ENCODE results near the gene STAP2. TPM values are rescaled to one million over a fixed set of nuclear protein-coding genes. Genes with fewer than 3 reads are reported as not detected.

Gene STAP2, protein sequence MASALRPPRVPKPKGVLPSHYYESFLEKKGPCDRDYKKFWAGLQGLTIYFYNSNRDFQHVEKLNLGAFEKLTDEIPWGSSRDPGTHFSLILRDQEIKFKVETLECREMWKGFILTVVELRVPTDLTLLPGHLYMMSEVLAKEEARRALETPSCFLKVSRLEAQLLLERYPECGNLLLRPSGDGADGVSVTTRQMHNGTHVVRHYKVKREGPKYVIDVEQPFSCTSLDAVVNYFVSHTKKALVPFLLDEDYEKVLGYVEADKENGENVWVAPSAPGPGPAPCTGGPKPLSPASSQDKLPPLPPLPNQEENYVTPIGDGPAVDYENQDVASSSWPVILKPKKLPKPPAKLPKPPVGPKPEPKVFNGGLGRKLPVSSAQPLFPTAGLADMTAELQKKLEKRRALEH
- total RNA-seq (2014; rRNA removed) (71.1 and 72.6 TPM in 2 replicates), Bru-seq, nascent RNA (percentile 47 among the genes with signal in this experiment), BruChase-seq, experiment 1, labeled RNA remaining after a 6-hour chase (percentile 62 among the genes with signal in this experiment), BruChase-seq, experiment 2, labeled RNA remaining after a 2-hour chase (percentile 56 among the genes with signal in this experiment)
- long read RNA-seq, transcript STAP2-201 (13 exons, 1,426 nt), result major isoform, 26 of 61 reads
- long read RNA-seq, transcript STAP2-206 (13 exons, 1,508 nt), result minor isoform, 5 of 61 reads
- long read RNA-seq, partial matches to known transcripts, result 15 of 61 reads
- long read RNA-seq, other reads (novel, unspliced or antisense), result 15 of 61 reads

DNA sequence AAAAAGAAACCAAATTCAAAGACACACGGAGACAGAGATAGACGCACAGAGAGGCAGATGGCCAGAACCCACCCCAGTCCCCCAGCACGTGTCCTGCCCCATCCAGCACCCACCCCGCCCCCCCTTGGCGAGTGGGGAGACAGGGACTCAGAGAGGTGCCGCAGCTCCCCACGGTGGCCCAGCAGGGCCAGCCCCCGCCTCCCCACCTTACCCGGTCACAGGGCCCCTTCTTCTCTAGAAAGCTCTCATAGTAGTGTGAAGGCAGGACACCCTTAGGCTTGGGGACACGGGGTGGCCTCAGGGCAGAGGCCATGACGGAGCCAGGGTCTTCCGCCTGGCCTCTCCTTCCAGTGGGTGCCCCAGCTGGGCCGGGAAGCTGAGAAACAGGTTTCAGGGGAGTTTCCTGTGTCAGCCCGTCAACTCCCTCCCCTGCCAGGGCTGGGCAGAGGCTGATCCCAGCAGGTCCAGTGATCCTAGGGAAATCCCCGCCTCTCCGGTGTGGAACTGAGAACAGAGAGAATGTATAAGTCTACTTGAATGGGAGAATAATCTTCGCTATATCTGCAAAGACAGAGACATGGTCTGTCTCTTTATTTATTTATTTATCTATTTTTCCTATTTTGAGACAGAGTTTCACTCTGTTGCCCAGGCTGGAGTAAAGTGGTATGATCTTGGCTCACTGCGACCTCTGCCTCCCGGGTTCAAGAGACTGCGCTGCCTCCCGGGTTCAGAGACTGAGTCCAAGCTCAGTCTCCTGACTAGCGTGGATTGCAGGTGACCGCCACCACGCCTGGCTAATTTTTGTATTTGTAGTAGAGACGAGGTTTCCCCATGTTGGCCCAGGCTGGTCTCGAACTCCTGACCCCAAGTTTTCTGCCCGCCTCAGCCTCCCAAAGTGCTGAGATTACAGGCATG is at the start of gene STAP2:
Gene STAP2, minus strand, starts transcription at position 387 of the 915 bp plus-strand sequence. Its CDS starts 74 bp downstream, at position 313.
- DNase-seq, result peak; percentile 77
- POLR2A ChIA-PET (ENCODE audit: unreplicated experiment), result no interaction called here
- peaks cover 7% of the 10 kb centered on the region; the same call in 1 of the 2 replicates for H3K79me2 ChIP-seq (ENCODE audit: low read length)
- H3K36me3 ChIP-seq (ENCODE audit: low read depth, low read length), result no peaks in the 10 kb centered on the region
- no peaks in the 10 kb centered on the region for H3K4me1 ChIP-seq (ENCODE audit: insufficient read depth, low read length)
- peak within 1 kb of the TSS; percentile 90 for H2AFZ ChIP-seq (ENCODE audit: low read length)
- CTCF ChIA-PET, result no interaction called here
- H4K20me1 ChIP-seq (ENCODE audit: low read length), result no peaks in the 10 kb centered on the region
- no peaks in the 10 kb centered on the region for H3F3A ChIP-seq (ENCODE audit: low read length, unreplicated experiment)
- H3K9me3 ChIP-seq (ENCODE audit: low read length), result no peaks in the 10 kb centered on the region
- H3K4me3 ChIP-seq (ENCODE audit: low read length), result peak within 1 kb of the TSS; percentile 88
- peak; percentile 27 for ATAC-seq
- H3K4me2 ChIP-seq (ENCODE audit: low read length), result peak within 1 kb of the TSS; percentile 98
- peak within 1 kb of the TSS; percentile 71 for H3K9ac ChIP-seq (ENCODE audit: low read length)
- H3K9me2 ChIP-seq (replicated peaks; ENCODE audit: low read length), result no peaks in the 10 kb centered on the region
- H3K27ac ChIP-seq (ENCODE audit: low read length), result peak within 1 kb of the TSS; percentile 56
- intact Hi-C loops (cut with micrococcal nuclease), result no loop called here
- no peaks in the 10 kb centered on the region for H3K27me3 ChIP-seq (ENCODE audit: low read length)
- TF ChIP-seq, protein P1, sequence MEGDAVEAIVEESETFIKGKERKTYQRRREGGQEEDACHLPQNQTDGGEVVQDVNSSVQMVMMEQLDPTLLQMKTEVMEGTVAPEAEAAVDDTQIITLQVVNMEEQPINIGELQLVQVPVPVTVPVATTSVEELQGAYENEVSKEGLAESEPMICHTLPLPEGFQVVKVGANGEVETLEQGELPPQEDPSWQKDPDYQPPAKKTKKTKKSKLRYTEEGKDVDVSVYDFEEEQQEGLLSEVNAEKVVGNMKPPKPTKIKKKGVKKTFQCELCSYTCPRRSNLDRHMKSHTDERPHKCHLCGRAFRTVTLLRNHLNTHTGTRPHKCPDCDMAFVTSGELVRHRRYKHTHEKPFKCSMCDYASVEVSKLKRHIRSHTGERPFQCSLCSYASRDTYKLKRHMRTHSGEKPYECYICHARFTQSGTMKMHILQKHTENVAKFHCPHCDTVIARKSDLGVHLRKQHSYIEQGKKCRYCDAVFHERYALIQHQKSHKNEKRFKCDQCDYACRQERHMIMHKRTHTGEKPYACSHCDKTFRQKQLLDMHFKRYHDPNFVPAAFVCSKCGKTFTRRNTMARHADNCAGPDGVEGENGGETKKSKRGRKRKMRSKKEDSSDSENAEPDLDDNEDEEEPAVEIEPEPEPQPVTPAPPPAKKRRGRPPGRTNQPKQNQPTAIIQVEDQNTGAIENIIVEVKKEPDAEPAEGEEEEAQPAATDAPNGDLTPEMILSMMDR (conservative IDR thresholded peaks at IDR 0.05; ENCODE audit: low read depth, low read length), result no peak
- TF ChIP-seq EZH2 (IDR thresholded peaks at IDR 0.05; ENCODE audit: low read length, unreplicated experiment) (no peak), EZH2phosphoT487 (IDR thresholded peaks at IDR 0.05; ENCODE audit: borderline replicate concordance, low read length) (no peak)
- BruUV-seq (replicated peaks), result no TSS peak

DNA sequence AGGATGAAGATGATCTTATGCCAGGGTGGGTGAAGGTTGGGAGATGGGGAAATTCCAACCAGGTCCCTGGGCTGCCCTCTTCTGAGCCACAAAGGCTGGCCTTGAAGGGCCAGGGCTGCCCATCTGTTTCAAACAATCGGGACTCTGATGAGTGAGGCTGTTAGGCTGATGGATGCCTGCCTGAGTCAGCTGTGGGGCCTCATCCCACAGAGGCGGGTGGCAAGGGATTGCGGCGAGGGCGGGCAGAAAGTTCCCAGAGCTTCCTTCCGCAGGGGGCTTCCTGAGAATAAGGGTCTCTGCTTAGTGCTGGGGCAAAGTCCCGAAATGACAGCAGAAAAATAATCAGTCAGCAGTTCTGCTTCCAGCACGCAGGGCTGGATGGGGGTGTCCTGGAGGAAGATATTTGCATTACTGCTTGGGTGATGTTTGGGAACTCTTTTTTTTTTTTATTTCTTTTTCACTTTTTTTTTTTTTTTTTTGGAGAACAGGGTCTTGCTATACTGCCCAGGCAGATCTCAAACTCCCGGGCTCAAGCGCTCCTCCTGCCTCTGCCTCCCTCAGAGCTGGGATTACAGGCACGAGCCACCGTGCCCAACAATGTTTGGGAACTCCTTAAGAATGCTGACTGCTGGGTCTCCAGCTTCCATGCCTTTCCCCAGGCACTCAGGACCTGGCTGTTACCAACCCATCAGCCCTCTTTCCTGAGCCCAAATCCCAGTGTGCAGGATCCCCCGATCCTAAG is 47.6 kb upstream of the STAP2 start:
- peaks cover 6% of the 10 kb centered on the region; the same call in 1 of the 2 replicates for H4K20me1 ChIP-seq (ENCODE audit: low read length)
- H3F3A ChIP-seq (ENCODE audit: low read length, unreplicated experiment), result no peaks in the 10 kb centered on the region
- TF ChIP-seq, protein P1 (conservative IDR thresholded peaks at IDR 0.05; ENCODE audit: low read depth, low read length), result no peak
- TF ChIP-seq EZH2phosphoT487 (IDR thresholded peaks at IDR 0.05; ENCODE audit: borderline replicate concordance, low read length) (no peak), EZH2 (IDR thresholded peaks at IDR 0.05; ENCODE audit: low read length, unreplicated experiment) (no peak)
- ChIA-PET POLR2A (ENCODE audit: unreplicated experiment) (no interaction called here), CTCF (no interaction called here)
- no peaks in the 10 kb centered on the region for H3K9me2 ChIP-seq (replicated peaks; ENCODE audit: low read length)
- no peaks in the 10 kb centered on the region for H3K27me3 ChIP-seq (ENCODE audit: low read length)
- H3K9ac ChIP-seq (ENCODE audit: low read length), result no peak overlapping the region
- H3K4me2 ChIP-seq (ENCODE audit: low read length), result no peak overlapping the region
- no peaks in the 10 kb centered on the region for H3K9me3 ChIP-seq (ENCODE audit: low read length)
- H3K4me1 ChIP-seq (ENCODE audit: insufficient read depth, low read length), result peaks cover 16% of the 10 kb centered on the region
- ATAC-seq (no peak), DNase-seq (no peak)
- H3K36me3 ChIP-seq (ENCODE audit: low read depth, low read length), result no peaks in the 10 kb centered on the region
- H2AFZ ChIP-seq (ENCODE audit: low read length), result no peak overlapping the region
- no peak overlapping the region for H3K4me3 ChIP-seq (ENCODE audit: low read length)
- no peak overlapping the region for H3K27ac ChIP-seq (ENCODE audit: low read length)
- intact Hi-C loops (cut with micrococcal nuclease), result no loop called here
- H3K79me2 ChIP-seq (ENCODE audit: low read length), result peaks cover 81% of the 10 kb centered on the region
- no TSS peak for BruUV-seq (replicated peaks)

Data from PC-3 (cell line).